ENCODE data around the gene EMC9. TPM values are rescaled to one million over a fixed set of nuclear protein-coding genes. Genes with fewer than 3 reads are reported as not detected.

Gene EMC9
- total and polyA plus RNA-seq, 4 donors, result 8.6 to 17.8 (median 13.4) TPM

DNA sequence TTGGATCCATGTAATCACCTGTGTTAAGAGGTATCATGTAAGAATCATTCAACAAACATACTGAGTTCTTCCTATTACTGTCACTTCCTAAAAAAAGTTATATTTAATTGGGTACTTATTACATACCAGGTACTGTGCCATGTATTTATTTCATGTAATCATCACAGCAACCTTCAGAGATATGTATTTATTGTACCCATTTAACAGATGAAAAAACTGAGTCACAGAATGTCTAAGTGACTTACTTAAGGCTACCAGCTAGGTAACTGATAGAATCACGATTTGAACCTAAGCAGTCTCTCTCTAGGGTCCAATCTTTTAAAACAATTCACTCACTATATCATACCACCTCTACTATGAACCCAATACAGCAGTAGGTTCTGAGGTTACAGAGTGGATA lies 3.1 kb upstream of the EMC9 start:
- Histone ChIP-seq H3K27ac (ENCODE audit: low read depth in 1 of 2, low read length in 2 of 2) (no peak overlapping the region), H3K4me1 (ENCODE audit: control insufficient read depth in 4 of 4, insufficient read depth in 4 of 4, low read length in 3 of 4) (peaks cover 3 to 49% (median 32%) of the 10 kb centered on the region in 4 donors), H3K27me3 (ENCODE audit: control insufficient read depth in 4 of 4, insufficient read depth in 4 of 4, low read length in 3 of 4) (no peaks in the 10 kb centered on the region), H3K9me3 (ENCODE audit: control insufficient read depth in 4 of 4, low read length in 3 of 4) (no peaks in the 10 kb centered on the region), H3K9ac (ENCODE audit: low read depth in 1 of 2, low read length in 2 of 2) (no peak overlapping the region), H3K36me3 (ENCODE audit: control insufficient read depth in 4 of 4, insufficient read depth in 3 of 4, low read depth in 1 of 4, low read length in 3 of 4) (peaks cover 3 to 13% (median 8%) of the 10 kb centered on the region in 4 donors), H3K4me3 (ENCODE audit: low read depth in 1 of 3, low read length in 3 of 3) (no peak overlapping the region)
- WGBS, result 91% methylated on average over 1 of the region's 1 CpG
- TF ChIP-seq FOXA2 (IDR thresholded peaks at IDR 0.05) (no peak), HNF4A (conservative IDR thresholded peaks at IDR 0.05) (no peak), SP1 (IDR thresholded peaks at IDR 0.05) (no peak), RXRA (IDR thresholded peaks at IDR 0.05) (no peak), TAF1 (conservative IDR thresholded peaks at IDR 0.05) (no peak), YY1 (IDR thresholded peaks at IDR 0.05) (no peak), NR2F2 (IDR thresholded peaks at IDR 0.05) (no peak), RAD21 (IDR thresholded peaks at IDR 0.05) (no peak), GABPA (IDR thresholded peaks at IDR 0.05 in 1 of 2, conservative IDR thresholded peaks at IDR 0.05 in 1 of 2) (no peak), EGR1 (IDR thresholded peaks at IDR 0.05; ENCODE audit: low read depth in 2 of 2) (no peak)
- TF ChIP-seq, protein P1, sequence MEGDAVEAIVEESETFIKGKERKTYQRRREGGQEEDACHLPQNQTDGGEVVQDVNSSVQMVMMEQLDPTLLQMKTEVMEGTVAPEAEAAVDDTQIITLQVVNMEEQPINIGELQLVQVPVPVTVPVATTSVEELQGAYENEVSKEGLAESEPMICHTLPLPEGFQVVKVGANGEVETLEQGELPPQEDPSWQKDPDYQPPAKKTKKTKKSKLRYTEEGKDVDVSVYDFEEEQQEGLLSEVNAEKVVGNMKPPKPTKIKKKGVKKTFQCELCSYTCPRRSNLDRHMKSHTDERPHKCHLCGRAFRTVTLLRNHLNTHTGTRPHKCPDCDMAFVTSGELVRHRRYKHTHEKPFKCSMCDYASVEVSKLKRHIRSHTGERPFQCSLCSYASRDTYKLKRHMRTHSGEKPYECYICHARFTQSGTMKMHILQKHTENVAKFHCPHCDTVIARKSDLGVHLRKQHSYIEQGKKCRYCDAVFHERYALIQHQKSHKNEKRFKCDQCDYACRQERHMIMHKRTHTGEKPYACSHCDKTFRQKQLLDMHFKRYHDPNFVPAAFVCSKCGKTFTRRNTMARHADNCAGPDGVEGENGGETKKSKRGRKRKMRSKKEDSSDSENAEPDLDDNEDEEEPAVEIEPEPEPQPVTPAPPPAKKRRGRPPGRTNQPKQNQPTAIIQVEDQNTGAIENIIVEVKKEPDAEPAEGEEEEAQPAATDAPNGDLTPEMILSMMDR (IDR thresholded peaks at IDR 0.05; ENCODE audit: low read depth, low read length, missing input control), result no peak
- TF ChIP-seq, protein P2, sequence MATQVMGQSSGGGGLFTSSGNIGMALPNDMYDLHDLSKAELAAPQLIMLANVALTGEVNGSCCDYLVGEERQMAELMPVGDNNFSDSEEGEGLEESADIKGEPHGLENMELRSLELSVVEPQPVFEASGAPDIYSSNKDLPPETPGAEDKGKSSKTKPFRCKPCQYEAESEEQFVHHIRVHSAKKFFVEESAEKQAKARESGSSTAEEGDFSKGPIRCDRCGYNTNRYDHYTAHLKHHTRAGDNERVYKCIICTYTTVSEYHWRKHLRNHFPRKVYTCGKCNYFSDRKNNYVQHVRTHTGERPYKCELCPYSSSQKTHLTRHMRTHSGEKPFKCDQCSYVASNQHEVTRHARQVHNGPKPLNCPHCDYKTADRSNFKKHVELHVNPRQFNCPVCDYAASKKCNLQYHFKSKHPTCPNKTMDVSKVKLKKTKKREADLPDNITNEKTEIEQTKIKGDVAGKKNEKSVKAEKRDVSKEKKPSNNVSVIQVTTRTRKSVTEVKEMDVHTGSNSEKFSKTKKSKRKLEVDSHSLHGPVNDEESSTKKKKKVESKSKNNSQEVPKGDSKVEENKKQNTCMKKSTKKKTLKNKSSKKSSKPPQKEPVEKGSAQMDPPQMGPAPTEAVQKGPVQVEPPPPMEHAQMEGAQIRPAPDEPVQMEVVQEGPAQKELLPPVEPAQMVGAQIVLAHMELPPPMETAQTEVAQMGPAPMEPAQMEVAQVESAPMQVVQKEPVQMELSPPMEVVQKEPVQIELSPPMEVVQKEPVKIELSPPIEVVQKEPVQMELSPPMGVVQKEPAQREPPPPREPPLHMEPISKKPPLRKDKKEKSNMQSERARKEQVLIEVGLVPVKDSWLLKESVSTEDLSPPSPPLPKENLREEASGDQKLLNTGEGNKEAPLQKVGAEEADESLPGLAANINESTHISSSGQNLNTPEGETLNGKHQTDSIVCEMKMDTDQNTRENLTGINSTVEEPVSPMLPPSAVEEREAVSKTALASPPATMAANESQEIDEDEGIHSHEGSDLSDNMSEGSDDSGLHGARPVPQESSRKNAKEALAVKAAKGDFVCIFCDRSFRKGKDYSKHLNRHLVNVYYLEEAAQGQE (IDR thresholded peaks at IDR 0.05), result no peak
- TF ChIP-seq, protein P3, sequence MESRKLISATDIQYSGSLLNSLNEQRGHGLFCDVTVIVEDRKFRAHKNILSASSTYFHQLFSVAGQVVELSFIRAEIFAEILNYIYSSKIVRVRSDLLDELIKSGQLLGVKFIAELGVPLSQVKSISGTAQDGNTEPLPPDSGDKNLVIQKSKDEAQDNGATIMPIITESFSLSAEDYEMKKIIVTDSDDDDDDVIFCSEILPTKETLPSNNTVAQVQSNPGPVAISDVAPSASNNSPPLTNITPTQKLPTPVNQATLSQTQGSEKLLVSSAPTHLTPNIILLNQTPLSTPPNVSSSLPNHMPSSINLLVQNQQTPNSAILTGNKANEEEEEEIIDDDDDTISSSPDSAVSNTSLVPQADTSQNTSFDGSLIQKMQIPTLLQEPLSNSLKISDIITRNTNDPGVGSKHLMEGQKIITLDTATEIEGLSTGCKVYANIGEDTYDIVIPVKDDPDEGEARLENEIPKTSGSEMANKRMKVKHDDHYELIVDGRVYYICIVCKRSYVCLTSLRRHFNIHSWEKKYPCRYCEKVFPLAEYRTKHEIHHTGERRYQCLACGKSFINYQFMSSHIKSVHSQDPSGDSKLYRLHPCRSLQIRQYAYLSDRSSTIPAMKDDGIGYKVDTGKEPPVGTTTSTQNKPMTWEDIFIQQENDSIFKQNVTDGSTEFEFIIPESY (IDR thresholded peaks at IDR 0.05), result no peak
- no peak for DNase-seq (ENCODE audit: low spot score)

DNA sequence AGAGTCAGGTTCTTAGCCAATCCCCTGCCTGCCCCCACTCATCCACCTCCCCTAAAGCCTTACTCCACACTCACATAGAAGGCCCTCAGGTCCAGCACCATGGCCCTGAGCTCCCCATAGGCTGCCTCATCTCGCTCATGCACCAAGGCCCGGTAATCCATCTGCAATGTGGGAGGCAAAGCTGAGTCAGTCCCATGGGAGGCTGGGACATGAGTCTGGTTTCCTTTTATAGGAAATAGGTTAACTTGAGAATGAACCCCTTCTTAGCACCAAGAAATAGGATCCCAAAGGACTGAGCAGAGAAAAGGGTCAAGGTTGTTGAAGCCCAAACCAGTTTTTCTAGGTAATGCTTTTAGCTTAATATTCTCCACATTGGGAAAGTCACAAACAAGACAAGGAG lies 2.1 kb upstream of the EMC9 start:
- no peaks in the 10 kb centered on the region for H3K9me3 ChIP-seq (ENCODE audit: control insufficient read depth in 4 of 4, low read length in 3 of 4)
- H3K36me3 ChIP-seq (ENCODE audit: control insufficient read depth in 4 of 4, insufficient read depth in 3 of 4, low read depth in 1 of 4, low read length in 3 of 4), result peaks cover 3 to 15% (median 10%) of the 10 kb centered on the region in 4 donors
- no peak overlapping the region for H3K27ac ChIP-seq (ENCODE audit: low read depth in 1 of 2, low read length in 2 of 2)
- H3K9ac ChIP-seq (ENCODE audit: low read depth in 1 of 2, low read length in 2 of 2), result no peak overlapping the region
- H3K4me3 ChIP-seq (ENCODE audit: low read depth in 1 of 3, low read length in 3 of 3), result no peak overlapping the region
- DNase-seq (ENCODE audit: low spot score), result no peak
- WGBS, result 93% methylated on average over 2 of the region's 2 CpGs
- TF ChIP-seq SP1 (IDR thresholded peaks at IDR 0.05) (no peak), RAD21 (IDR thresholded peaks at IDR 0.05) (no peak), NR2F2 (IDR thresholded peaks at IDR 0.05) (no peak), YY1 (IDR thresholded peaks at IDR 0.05) (no peak), JUND (IDR thresholded peaks at IDR 0.05) (no peak), FOXA1 (IDR thresholded peaks at IDR 0.05) (no peak), HNF4G (IDR thresholded peaks at IDR 0.05) (no peak)
- TF ChIP-seq, protein P2 (IDR thresholded peaks at IDR 0.05), result no peak
- H3K4me1 ChIP-seq (ENCODE audit: control insufficient read depth in 4 of 4, insufficient read depth in 4 of 4, low read length in 3 of 4), result peaks cover 3 to 52% (median 31%) of the 10 kb centered on the region in 4 donors
- H3K27me3 ChIP-seq (ENCODE audit: control insufficient read depth in 4 of 4, insufficient read depth in 4 of 4, low read length in 3 of 4), result no peaks in the 10 kb centered on the region

Data from liver (tissue), 9 donors.